Transverse colon (tissue), 4 donors: ENCODE data around the gene LILRB3. TPM values are rescaled to one million over a fixed set of nuclear protein-coding genes. Genes with fewer than 3 reads are reported as not detected.
"Not testable (repeated sequence)": the region's sequence is repeated elsewhere in the genome, so short reads cannot be mapped to it uniquely, and the experiment has no call there.

Experiments
- DNase-seq: peaks from one replicate; pipeline ENCODE4 v3.0.0-alpha.2; 2019
- H3K27ac ChIP-seq, 4 donors: fragments of 200-600 bp; sonication (generic); 2 replicates each; pipeline ENCODE4 v1.5.1; 2016 to 2018; ENCODE audit warnings: inconsistent platforms in 4 of 4
- H3K27me3 ChIP-seq: fragments of 200-600 bp; sonication (generic); 2 replicates; pipeline ENCODE4 v1.5.1; 2017; ENCODE audit warnings: inconsistent platforms
- H3K36me3 ChIP-seq, 4 donors: fragments of 200-600 bp; sonication (generic); 2 replicates each; pipeline ENCODE4 v1.5.1; 2017 to 2019; ENCODE audit warnings: inconsistent platforms in 4 of 4
- H3K4me1 ChIP-seq, 4 donors: fragments of 200-600 bp; sonication (generic); 2 replicates each; pipeline ENCODE4 v1.5.1; 2017 to 2020; ENCODE audit warnings: inconsistent platforms in 4 of 4
- H3K4me3 ChIP-seq, 4 donors: fragments of 200-600 bp; sonication (generic); 1 replicate in 1 of 4; 2 replicates in 3 of 4; pipeline versions ENCODE4 v1.5.1 to v1.6.1; 2017 to 2019; ENCODE audit warnings: inconsistent platforms in 4 of 4
- H3K9me3 ChIP-seq, 2 donors: fragments of 200-600 bp; sonication (generic); 2 replicates each; pipeline ENCODE4 v1.5.1; 2017 to 2019; ENCODE audit warnings: inconsistent platforms in 2 of 2
- CTCF ChIP-seq, 5 experiments: fragments of 200-600 bp in 3 of 5; fragments of 450-650 bp in 2 of 5; sonication (generic) in 3 of 5; IDR thresholded peaks; 1 replicate in 2 of 5; 2 replicates in 3 of 5; pipeline ENCODE4 v1.5.1; 2016 to 2017; ENCODE audit warnings: antibody characterized with exemption in 5 of 5, inconsistent platforms in 3 of 5, mild to moderate bottlenecking in 2 of 5, moderate library complexity in 1 of 5
- EP300 ChIP-seq: sonication (generic); formaldehyde crosslinking; IDR thresholded peaks from one replicate; pipeline ENCODE4 v1.6.1; 2017; ENCODE audit warnings: antibody characterized with exemption, low read depth
- POLR2A ChIP-seq: fragments of 450-650 bp; IDR thresholded peaks from one replicate; pipeline ENCODE4 v1.6.1; 2016; ENCODE audit warnings: antibody characterized with exemption, mild to moderate bottlenecking, moderate library complexity
- POLR2AphosphoS5 ChIP-seq, 3 donors: sonication (generic); formaldehyde crosslinking; IDR thresholded peaks; one replicate each; pipeline ENCODE4 v1.6.1; 2016; ENCODE audit warnings: antibody characterized with exemption in 3 of 3
- WGBS, 2 donors: methylation state at CpG; one replicate each; pipeline ENCODE4 v1.1.5; 2018; ENCODE audit warnings: low coverage in 1 of 2; 5-methylcytosine and 5-hydroxymethylcytosine counted together
- in situ Hi-C, 4 donors: fragments of 200-750 bp; cut with MboI; loops; one replicate each; pipeline versions ENCODE4 v1.15.0 to v1.15.1; 2017; ENCODE audit warnings: low sequenced_read_pairs in 3 of 4, low pct_ligation_motif_present in 1 of 4, low pct_unique_long_range_greater_than_20kb in 1 of 4
- intact Hi-C: fragments of 100-400 bp; cut with DNase I; formaldehyde crosslinking; loops from one replicate; pipeline ENCODE4 v1.15.1; 2023; ENCODE audit warnings: low total_unique reads
- total RNA-seq, 4 donors: library from RNA; depleted of rRNA; stranded (reverse); fragments of >200 nt; gene quantifications; one replicate each; pipeline ENCODE4 v1.1.0, GENCODE V29; 2016

Gene LILRB3
- total RNA-seq, 4 donors from 2014 or later: 2.2 to 7.6 (median 4.6) TPM

- peaks cover 0 to 10% (median 9%) of the 10 kb centered on the region in 4 donors for H3K4me1 ChIP-seq
- no peaks in the 10 kb centered on the region for H3K36me3 ChIP-seq
- 7% methylated on average over 11 of the region's 13 CpGs; no CpG with 5 or more reads in 1 of the 2 donors for WGBS, 2 donors
- intact Hi-C loops: no loop called here
- in situ Hi-C loops: loop anchor here in 1 of 4 donors (10.0 kb wide), 1 partner anchor 62 kb away; no protein-coding TSS in a partner anchor
- DNase-seq: peak; percentile 85
- TF ChIP-seq CTCF (IDR thresholded peaks at IDR 0.05) (peak; percentile 44 to 96 (median 59)), POLR2AphosphoS5 (IDR thresholded peaks at IDR 0.05) (peak; percentile 71 to 88 (median 82)), EP300 (no peak), POLR2A (peak; percentile 83)
- H3K27ac ChIP-seq: peak within 1 kb of the TSS; percentile 73 to 91 (median 85)
- peak within 1 kb of the TSS; percentile 2 to 69 (median 52) for H3K4me3 ChIP-seq
- peaks cover 4% of the 10 kb centered on the region for H3K27me3 ChIP-seq
- H3K9me3 ChIP-seq: no peaks in the 10 kb centered on the region
Observed at GRCh38 chr19:54172471-54173358, 50.1 kb downstream of the LILRB3 start, which contains the start of gene TMC4. Gene TMC4 (minus strand): TSS chr19:54173160. CDS start chr19:54173117, 43 bp downstream.

- H3K4me3 ChIP-seq: peak overlapping the region in 3 of 4 donors; percentile 44 to 69 (median 60)
- 44 to 75% methylated on average over 5 to 16 of the region's 23 CpGs for WGBS, 2 donors
Observed at GRCh38 chr19:54171736-54172431, 50.9 kb downstream of the LILRB3 start.

GRCh38 chr19:54169149-54169740 lies 53.6 kb downstream of the LILRB3 start:
- in situ Hi-C loops (loop anchor here in 1 of 4 donors (10.0 kb wide), 1 partner anchor 66 kb away; no protein-coding TSS in a partner anchor), intact Hi-C loops (loop anchor here (5.0 kb wide), 1 partner anchor 63 kb away; no protein-coding TSS in a partner anchor)
- 89 to 100% methylated on average over 1 to 21 of the region's 21 CpGs for WGBS, 2 donors
- Histone ChIP-seq H3K4me1 (peaks cover 5 to 23% (median 15%) of the 10 kb centered on the region in 4 donors), H3K9me3 (no peaks in the 10 kb centered on the region), H3K27ac (no peak overlapping the region), H3K36me3 (no peaks in the 10 kb centered on the region), H3K4me3 (no peak overlapping the region), H3K27me3 (peaks cover 7% of the 10 kb centered on the region)
- no peak for DNase-seq
- TF ChIP-seq EP300 (no peak), POLR2A (no peak), CTCF (IDR thresholded peaks at IDR 0.05) (no peak), POLR2AphosphoS5 (IDR thresholded peaks at IDR 0.05) (no peak)

More at GRCh38 chr19:54171736-54172431, 50.9 kb downstream of the LILRB3 start:
- DNase-seq, intact Hi-C loops, H3K27me3 ChIP-seq, H3K9me3 ChIP-seq, H3K36me3 ChIP-seq: not testable (repeated sequence)
- Histone ChIP-seq H3K4me1 (peaks cover 0 to 10% (median 9%) of the 10 kb centered on the region in 4 donors), H3K27ac (peak overlapping the region; percentile 73 to 91 (median 85))
- in situ Hi-C loops: loop anchor here in 1 of 4 donors (10.0 kb wide), 1 partner anchor 63 kb away; no protein-coding TSS in a partner anchor

- TF ChIP-seq EP300 (no peak), CTCF (IDR thresholded peaks at IDR 0.05) (peak; percentile 75 to 98 (median 91)), POLR2A (no peak), POLR2AphosphoS5 (IDR thresholded peaks at IDR 0.05) (peak in 1 of 3 donors; percentile 33)
- DNase-seq: peak; percentile 96
- no peaks in the 10 kb centered on the region for H3K36me3 ChIP-seq
- peak overlapping the region in 1 of 4 donors; percentile 33 for H3K27ac ChIP-seq
- no peaks in the 10 kb centered on the region for H3K9me3 ChIP-seq
- intact Hi-C loops: loop anchor here (5.0 kb wide), 1 partner anchor 64 kb away; no protein-coding TSS in a partner anchor
- H3K4me3 ChIP-seq: no peak overlapping the region
- H3K27me3 ChIP-seq: peaks cover 7% of the 10 kb centered on the region
- in situ Hi-C loops: loop anchor here in 1 of 4 donors (10.0 kb wide), 1 partner anchor 66 kb away; no protein-coding TSS in a partner anchor
- peaks cover 5 to 30% (median 16%) of the 10 kb centered on the region in 4 donors for H3K4me1 ChIP-seq
- 30% methylated on average over 25 of the region's 25 CpGs; no CpG with 5 or more reads in 1 of the 2 donors for WGBS, 2 donors
Observed at GRCh38 chr19:54168174-54168917, 54.5 kb downstream of the LILRB3 start.
